SHP77 (cell line): Measurements from ENCODE around the gene GARS1.

Experiments
- DNase-seq, 2 experiments: peaks; one replicate each; lab custom pipeline; 2025; lab: John Stamatoyannopoulos, UW

Gene GARS1

DNA sequence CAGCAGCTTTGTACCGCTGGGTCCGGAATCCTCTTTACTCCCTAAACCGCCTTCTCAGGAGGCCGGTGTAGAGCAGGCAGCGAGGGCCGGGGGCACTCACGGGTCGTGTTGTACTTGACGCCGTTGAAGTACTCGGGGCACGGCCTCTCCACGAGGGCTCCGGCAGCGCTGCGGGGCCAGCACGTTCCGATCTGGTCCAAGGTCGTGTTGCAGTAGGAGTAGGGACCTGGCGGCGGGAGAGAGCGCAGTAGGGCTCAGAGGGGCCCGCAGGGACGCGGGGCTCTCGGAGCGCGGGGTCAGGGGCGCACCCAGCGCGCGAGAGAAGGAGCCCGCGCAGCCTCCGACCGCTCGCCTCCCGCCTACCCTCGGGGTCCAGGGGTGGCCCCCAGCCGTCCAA, 87.1 kb downstream of the GARS1 start:
- DNase-seq: no peak

DNA sequence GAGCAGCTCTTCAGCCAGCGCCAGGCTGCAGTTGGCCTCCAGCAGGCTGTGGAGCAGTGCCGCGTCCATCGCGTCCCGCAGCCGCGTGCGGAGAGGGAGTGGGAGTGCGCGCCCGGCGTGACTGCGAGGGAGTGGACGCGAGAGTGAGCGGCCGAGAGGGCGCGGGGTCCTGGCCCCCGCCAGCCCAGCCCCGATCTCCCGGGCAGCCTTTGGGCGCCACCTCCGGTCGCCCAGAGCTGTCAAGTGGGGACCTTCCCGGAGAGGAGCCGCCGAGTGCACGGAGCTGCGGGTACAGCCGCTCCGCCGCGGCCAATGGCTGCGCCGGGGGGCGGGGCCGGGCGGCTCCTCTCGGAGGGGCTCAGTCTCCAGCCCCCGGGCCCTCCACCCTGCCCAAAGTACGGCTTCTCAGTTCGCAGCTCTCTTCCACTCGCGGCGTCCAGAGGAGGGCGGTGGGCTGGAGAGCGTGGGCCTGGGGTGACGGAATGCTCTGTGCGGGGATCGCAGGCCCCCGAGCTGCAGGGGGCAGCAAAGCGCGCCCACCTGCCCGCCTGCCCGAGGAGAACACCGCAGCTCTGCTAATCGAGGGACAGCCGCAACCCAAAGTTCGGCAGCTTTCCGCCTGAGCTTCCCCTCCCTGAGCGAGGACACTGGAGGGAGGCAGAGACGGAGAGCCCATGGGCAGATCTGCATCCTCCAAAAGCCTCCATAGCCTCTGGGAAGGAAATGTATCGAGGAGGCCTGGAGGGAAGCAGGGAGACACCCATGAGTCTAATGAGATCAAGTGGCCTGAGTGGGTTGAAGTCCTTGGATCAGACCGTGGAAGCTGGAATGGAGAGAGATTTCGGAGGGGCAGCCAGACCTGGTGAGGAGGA, 87.8 kb downstream of the GARS1 start, which contains the start of gene CRHR2:
CRHR2 (minus strand) TSS at position 245 of the 872 bp plus-strand sequence; CDS start at position 69, 176 bp downstream.
- no peak for DNase-seq

- no peak for DNase-seq
These were observed 88.6 kb downstream of the GARS1 start for GRCh38 chr7:30683306-30683705.
